ENCODE results near the gene CTU2.
A peak's percentile ranks its signal among the peaks of the same experiment; 100 is the strongest.
"Not testable (repeated sequence)": the region's sequence is repeated elsewhere in the genome, so short reads cannot be mapped to it uniquely, and the experiment has no call there.

Gene CTU2

GRCh38 chr16:88706229-88706964 lies at the start of gene CTU2, which contains the start of gene RNF166:
Gene CTU2 (plus strand): TSS chr16:88706503. CDS start chr16:88706531, 28 bp downstream.
Gene RNF166 (minus strand): TSS chr16:88706408. CDS start chr16:88706325, 83 bp downstream.
- DNase-seq (ENCODE audit: low read depth in 2 of 2): peak; percentile 90 to 95

GRCh38 chr16:88657371-88657770 lies 48.9 kb upstream of the CTU2 start:
- no peak for DNase-seq (ENCODE audit: low read depth in 2 of 2)

GRCh38 chr16:88658714-88659113 lies 47.6 kb upstream of the CTU2 start:
- DNase-seq (ENCODE audit: low read depth in 2 of 2): no peak

GRCh38 chr16:88659160-88659559 lies 47.1 kb upstream of the CTU2 start:
- no peak for DNase-seq (ENCODE audit: low read depth in 2 of 2)

GRCh38 chr16:88661468-88661867 lies 44.8 kb upstream of the CTU2 start:
- DNase-seq (ENCODE audit: low read depth in 2 of 2): no peak

GRCh38 chr16:88662222-88662842 lies 44.0 kb upstream of the CTU2 start:
- no peak for DNase-seq (ENCODE audit: low read depth in 2 of 2)

GRCh38 chr16:88662843-88663606 lies 43.3 kb upstream of the CTU2 start, which contains the start of gene MVD:
Gene MVD (minus strand): TSS chr16:88663091. CDS start chr16:88663080, 11 bp downstream.
- DNase-seq (ENCODE audit: low read depth in 2 of 2): peak; percentile 92 to 94

GRCh38 chr16:88665148-88665547 lies 41.2 kb upstream of the CTU2 start:
- no peak for DNase-seq (ENCODE audit: low read depth in 2 of 2)

GRCh38 chr16:88665570-88665969 lies 40.7 kb upstream of the CTU2 start:
- no peak for DNase-seq (ENCODE audit: low read depth in 2 of 2)

- DNase-seq (ENCODE audit: low read depth in 2 of 2): no peak
Observed at GRCh38 chr16:88667461-88667860, 38.8 kb upstream of the CTU2 start.

GRCh38 chr16:88669493-88669892 lies 36.8 kb upstream of the CTU2 start:
- DNase-seq (ENCODE audit: low read depth in 2 of 2): not testable (repeated sequence)

GRCh38 chr16:88669980-88670379 lies 36.3 kb upstream of the CTU2 start:
- no peak for DNase-seq (ENCODE audit: low read depth in 2 of 2)

GRCh38 chr16:88671806-88672205 lies 34.5 kb upstream of the CTU2 start:
- no peak for DNase-seq (ENCODE audit: low read depth in 2 of 2)

GRCh38 chr16:88672776-88673175 lies 33.5 kb upstream of the CTU2 start:
- no peak for DNase-seq (ENCODE audit: low read depth in 2 of 2)

- no peak for DNase-seq (ENCODE audit: low read depth in 2 of 2)
Observed at GRCh38 chr16:88673716-88674379, 32.5 kb upstream of the CTU2 start.

- no peak for DNase-seq (ENCODE audit: low read depth in 2 of 2)
Observed at GRCh38 chr16:88676502-88677242, 29.6 kb upstream of the CTU2 start.

- DNase-seq (ENCODE audit: low read depth in 2 of 2): no peak
Observed at GRCh38 chr16:88677721-88678120, 28.6 kb upstream of the CTU2 start.

- DNase-seq (ENCODE audit: low read depth in 2 of 2): no peak
Observed at GRCh38 chr16:88678224-88678979, 27.9 kb upstream of the CTU2 start.

- no peak for DNase-seq (ENCODE audit: low read depth in 2 of 2)
Observed at GRCh38 chr16:88680554-88681083, 25.7 kb upstream of the CTU2 start.

GRCh38 chr16:88681084-88681680 lies 25.1 kb upstream of the CTU2 start:
- no peak for DNase-seq (ENCODE audit: low read depth in 2 of 2)

Measured in stimulated activated CD8-positive, alpha-beta memory T cell treated with anti-CD3 and anti-CD28 coated beads, Interleukin-2, amount 100 ng/mL, for 48 hours (primary cell).